Stimulated activated CD4-positive, alpha-beta T cell treated with anti-CD3 and anti-CD28 coated beads, Interleukin-12 subunit alpha, Interleukin-12 subunit beta, amount 100 ng/mL, for 24 hours (primary cell): Measurements from ENCODE around the gene HPSE2.
"Not testable (repeated sequence)": the region's sequence is repeated elsewhere in the genome, so short reads cannot be mapped to it uniquely, and the experiment has no call there.

Experiments used
- DNase-seq, 2 experiments: peaks; one replicate each; pipeline ENCODE4 v3.0.0-alpha.2; 2020; ENCODE audit warnings: low read depth in 2 of 2

The HPSE2 gene

DNA sequence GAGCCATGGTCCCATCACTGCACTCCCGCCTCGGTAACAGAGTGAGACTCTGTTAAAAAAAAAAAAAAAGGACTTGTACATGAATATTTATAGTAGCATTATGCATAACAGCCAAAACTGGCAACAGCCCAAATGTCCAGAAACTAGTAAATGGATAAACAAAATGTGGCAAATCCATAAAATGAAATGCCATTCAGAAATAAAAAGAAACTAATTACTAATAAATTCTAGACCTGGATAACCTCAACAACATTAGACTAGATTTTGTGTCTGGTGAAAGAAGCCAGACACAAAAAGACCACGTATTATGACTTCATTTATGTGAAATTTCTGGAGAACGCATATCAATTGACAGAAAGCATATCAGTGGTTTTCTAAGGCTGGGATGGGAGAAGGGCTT is 74.5 kb downstream of the HPSE2 start:
- no peak for DNase-seq

DNA sequence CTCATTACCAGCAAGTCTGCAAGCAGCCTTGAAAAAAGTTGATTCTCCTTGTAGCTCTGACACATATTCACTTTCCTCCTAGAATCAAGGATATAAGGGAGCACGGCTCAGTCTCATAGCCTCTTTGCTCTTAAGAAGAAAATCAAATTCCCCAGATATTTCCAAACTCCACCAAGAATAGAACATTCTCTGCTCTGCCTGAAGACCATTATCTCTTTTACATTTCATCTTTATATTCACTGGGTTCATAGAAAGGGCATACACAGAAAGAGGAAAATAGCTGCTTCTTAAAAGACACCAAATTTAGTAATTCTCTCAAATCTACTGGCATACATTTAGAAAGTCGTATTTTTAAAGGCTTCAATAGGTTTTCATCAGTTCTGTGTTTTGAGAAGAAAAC is 92.0 kb downstream of the HPSE2 start:
- no peak for DNase-seq

DNA sequence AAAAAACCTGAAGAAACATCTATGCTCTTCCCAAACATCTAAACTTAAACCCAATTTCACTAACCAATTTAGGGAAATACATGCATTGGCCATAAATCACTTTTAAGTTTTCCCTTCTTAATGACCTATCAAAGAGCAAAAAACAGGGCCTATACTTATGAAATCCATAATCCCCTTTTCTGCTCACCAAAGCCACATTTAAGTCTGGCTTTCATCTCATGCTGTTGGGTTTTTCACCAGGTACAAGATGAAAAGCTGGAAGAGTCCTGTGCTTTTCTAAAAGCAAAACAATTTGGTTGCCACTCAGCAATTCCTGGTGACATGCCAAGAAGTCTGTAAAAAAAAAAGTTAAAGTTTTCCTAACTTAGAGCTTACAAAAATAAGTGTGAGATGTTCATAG is 92.6 kb downstream of the HPSE2 start:
- DNase-seq: no peak

DNA sequence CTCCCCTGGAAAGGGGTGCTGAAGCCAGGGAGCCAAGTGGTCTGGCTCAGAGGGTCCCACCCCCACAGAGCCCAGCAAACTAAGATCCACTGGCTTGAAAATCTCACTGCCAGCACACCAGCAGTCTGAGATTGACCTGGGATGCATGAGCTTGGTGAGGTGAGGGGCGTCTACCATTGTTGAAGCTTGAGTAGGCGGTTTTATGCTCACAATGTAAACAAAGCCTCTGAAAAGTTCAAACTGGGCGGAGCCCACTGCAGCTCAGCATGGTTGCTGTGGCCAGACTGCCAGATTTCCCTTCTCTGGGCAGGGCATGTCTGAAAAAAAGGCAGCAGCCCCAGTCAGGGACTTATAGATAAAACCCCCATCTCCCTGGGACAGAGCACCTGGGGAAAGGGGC is 102.8 kb downstream of the HPSE2 start:
- not testable (repeated sequence) for DNase-seq

DNA sequence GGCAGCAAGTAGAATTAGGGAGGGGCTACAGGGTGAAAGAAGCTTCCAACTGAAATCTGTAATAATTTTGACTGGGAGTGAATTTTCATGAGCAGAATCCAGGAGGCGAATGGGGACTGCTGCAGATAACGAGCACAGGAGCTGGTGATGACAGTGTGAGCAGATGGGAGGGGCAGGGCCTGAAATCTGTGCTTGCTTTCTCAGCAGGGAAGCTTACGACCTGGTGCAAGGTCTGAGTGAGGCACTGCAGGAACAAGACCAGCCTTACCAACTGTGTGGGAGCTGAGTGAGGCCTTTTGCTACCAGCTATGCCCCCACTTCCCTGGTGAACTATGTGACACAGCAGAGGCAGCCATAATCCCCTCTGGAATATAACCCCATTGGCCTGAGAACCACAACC is 109.8 kb downstream of the HPSE2 start:
- DNase-seq: no peak

DNA sequence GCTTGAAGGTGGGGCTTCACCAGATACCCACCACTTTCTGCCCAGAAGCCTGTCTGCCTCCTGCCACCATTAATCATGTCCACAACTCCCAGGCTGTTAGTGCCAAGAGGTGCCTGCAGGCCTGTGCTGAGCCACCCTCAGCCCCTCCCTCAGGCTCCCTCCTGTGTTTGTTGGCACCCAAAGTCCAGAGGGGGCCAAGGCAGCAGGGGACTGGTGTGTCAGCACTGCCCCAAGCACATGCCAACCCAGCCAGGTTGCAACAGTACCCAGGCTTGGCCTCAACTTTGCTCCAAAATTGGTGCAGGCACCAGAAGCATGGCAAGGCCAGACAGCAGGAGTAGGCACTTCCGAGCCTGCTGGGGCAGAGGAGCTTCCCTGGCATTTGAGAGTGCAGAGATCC is 111.3 kb downstream of the HPSE2 start:
- DNase-seq: no peak

DNA sequence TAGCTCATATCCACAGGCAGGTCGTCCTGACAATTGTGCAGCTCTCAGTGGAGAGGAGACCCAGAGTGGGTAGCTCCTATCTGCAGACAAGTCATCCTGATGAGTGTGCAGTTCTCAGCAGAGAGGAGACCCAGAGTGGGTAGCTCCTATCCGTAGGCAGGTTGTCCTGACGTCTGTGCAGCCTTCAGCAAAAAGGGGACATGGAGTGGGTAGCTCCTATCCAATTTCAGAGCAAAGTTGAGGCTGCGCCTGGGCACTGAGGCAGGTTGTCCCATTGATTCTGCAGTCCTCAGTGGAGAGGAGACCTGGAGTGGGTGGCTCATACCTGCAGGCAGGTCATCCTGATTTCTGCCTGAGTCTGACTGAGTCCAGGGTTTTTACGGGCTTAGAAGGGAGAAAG is 111.8 kb downstream of the HPSE2 start:
- DNase-seq: no peak

DNA sequence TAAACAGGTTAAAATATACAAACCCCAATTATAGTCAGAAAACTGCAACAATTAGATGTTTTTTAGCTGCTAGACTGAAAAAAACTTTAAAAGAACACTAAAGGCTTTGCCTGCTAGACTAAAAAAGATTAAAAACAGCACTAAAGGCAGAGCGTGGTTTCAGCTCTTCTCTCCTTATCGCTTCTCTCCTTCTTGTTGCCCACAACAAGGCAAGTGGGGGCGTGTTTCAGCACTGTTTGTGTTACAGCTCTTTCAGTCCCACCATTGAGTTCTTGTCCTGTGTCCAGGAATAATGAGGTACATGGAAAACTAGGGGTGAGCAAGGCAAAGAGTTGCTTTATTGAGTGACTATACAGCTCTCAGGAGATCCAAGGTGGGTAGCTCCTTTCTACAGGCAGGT is 112.3 kb downstream of the HPSE2 start:
- no peak for DNase-seq

DNA sequence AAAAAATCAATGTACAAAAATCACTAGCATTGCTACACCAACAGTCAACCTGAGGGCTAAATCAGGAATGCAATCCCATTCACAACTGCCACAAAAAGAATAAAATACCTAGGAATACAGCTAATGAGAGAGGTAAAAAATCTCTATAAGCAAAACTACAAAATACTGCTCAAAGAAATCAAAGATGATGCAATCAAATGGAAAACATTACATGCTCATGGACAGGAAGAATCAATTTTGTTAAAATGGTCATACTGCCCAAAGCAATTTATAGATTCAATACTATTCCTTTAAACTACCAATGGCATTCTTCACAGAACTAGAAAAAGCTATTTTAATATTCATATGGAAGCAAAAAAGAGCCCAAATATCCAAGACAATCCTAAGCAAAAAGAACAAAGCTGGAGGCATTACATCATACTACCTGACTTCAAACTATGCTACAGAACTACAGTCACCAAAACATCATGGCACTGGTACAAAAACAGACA is 116.3 kb downstream of the HPSE2 start:
- no peak for DNase-seq

DNA sequence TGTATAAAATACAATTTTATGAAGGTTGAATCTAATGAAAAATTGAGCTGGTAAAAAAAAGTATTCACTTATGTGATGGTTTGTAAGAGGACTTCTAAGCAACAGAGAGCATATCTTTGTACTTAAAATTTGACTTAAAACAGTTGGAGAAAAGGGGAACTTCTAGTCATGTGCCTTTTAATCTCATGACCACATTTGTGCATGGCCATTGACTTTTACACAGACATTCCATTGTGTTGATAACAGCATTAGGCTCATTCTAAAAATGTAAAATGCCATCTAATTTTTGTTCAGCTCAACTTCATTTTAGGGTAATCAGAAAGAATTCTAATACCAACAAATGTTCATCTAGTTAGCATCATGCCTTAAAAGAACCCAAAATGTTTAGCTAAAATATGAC is 119.9 kb downstream of the HPSE2 start:
- no peak for DNase-seq

DNA sequence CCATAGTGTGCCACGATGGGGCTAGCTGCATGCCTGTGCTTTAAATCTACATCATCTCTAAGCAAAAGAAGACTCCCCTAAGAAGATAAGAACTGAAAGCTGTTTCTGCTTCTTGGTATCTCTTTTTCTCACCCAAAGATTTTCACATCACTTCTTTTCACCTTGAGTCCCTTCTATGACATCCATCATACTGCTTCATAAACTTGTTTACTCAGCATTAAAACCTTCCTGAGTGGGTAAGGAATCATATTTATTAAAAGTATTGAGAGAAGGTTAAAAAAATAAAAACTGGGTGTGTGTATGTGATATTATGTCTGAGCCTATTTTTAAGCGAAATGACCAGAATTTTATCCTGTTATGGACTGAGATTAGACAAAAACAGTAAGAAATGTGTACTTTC is 150.3 kb downstream of the HPSE2 start:
- DNase-seq: no peak

DNA sequence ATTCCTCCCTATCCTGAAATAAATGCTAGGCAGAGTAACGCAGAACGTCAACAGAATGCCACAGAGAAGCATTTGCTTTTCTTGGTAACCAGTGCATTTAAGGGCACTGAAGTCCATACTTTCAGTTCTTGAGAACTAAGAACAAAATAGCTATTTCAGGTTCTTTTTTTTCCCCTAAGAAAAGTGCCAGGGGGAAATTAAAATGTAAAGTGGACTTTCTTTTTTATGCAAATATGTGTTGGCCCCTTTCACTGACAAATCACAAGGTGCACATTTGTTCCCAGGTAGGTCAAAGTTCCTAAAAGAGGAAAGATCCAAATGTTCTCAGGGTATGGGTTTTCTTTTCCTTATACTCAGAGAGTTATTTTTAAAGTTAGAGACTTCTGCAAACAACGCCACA is 151.5 kb downstream of the HPSE2 start:
- DNase-seq: no peak

DNA sequence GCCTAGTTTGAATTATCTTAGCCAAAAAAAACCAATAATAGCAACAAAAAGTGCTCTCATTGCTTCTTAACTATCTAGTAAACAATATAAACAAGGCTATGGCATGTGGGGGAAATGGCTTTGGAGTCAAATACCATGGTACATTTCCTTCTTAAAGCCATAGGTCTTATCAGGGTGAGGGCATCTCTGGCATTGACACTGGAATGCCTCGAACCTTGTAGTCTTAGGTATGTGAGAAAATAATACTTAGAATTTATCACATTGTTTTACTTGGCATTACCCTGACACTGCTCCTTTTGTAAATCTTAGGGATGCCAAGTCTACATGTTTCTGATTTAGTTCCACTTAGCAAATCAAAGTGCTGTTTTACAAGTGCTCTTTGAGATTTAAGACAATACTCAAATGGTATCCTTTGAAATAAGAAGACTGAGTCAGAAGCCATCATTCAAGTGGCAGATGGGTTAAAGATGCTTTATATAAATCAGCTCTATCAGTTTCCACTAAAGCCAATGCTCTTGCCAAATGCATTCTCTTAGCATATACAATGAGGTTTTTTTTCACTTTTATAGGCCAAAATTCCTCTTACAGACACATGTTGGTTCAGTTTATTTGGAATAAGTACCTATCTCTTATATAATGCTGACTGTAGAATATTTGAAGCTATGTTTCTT is 155.2 kb downstream of the HPSE2 start:
- no peak for DNase-seq

DNA sequence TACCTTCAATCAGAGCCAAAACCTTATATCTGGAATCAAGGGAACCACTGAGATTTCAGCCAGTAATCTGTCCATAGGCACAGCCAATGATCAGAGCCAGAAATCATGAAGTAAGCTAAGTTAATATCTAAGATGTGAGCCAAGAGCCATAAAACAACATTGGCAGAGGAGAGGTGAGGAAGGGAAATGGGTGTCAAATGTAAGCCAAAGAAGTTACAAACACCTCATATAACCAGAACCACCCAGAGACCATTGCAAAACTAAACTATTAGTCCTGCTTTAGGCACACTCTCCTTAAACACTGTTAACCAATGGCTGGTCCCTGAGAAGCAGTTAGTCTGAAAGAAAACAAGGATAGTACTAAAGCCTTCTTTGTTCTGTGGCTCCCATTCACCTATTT is 173.1 kb downstream of the HPSE2 start:
- DNase-seq: no peak

DNA sequence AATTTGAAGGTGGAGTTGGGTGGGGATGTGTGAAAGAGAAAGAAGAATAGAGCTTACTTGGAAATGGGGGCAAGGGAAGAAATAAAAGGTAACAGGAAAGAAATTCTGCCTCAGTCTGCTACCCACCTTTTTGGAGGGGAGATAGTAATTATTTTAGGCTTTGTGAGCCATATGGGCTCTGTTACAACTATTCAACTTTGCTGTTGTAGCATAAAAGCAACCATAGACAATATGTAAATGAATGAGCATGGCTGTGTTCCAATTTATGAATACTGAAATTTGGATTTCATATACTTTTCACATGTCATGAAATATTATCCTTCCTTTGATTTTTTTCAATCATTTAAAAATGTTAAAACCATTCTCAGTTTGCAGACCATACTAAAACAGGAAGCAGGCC is 176.9 kb downstream of the HPSE2 start:
- no peak for DNase-seq

DNA sequence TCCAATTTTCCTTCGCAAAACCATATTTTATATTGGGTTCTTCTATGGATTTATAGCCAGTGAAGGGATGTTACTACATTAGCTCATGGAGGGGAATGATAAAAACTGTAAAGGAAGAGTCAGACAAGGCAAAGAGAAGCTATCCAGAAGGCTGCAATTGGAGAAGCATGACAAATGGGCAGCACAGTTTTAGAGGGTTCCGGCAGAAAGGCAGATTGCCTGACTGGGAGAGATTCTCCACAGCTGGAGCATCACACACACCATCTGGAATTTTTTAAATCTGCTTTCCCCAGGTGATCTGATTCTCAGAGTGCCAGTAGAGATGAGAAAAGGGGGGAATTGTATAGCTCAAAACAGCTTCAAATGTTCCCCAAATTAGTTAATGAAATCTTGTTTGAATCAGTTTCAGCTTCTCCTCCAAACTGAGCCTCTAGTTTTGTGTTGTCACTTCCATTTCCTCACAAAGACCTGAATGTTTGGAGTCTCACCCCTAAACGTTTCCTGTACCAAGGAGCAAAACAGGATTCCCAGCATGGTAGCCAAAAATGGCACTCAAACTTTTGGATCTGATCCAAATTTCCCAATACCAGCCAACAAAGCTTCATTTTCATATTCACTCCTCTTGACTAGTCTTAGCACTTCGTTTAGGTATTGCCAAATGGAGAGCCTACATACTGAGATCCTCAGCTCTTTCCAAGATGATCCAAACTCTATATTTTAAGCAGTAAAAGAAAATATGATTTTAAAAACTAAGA is 177.5 kb downstream of the HPSE2 start:
- DNase-seq: no peak

DNA sequence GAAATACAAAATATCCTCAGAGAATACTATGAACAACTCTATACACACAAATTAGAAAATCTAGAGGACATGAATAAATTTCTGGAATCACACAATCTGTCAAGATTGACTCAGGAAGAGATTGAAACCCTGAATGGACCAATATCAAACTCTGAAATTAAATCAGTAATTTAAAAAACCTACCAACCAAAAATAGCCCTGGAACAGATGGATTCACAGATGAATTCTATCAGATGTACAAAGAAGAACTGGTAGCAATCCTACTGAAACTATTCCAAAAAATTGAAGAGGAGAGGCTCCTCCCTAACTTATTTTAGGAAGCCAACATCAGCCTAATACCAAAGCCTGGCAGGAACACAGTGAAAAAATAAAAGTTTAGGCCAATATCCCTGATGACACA is 190.0 kb downstream of the HPSE2 start:
- DNase-seq: no peak

DNA sequence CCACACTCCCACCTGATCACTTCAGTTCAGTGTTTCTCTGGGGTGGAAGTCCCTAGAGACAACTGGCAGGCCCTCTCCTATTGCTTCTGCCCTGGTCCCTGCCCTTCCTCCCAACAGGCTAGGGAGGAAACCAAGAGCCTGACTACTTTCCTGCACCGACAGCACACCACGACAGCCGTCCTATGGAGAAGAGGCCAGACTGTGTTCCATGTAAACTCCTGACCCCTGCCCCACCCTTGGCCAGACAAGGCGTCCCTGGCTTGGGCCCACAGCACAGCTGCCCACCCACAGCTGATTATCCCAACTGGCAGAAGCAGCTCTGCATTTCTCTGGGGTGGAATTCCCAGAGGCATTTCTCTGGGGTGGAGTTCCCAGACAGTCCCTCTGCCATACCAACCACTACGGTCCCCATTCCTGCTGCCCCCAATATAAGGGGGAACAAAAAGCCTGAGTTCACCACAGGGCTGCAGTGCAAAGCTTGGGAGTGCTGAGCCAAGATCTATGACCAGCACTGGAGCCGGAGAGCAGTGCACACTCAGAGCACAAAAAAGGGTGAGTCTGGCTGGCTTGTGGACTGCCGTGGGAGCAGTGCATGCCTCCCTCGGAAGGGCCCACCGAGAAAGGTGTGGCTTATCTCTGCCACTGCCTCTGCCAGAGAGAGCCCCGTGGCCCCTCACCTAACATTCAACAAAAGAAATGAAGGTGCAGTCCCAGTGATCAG is 193.4 kb downstream of the HPSE2 start:
- no peak for DNase-seq

DNA sequence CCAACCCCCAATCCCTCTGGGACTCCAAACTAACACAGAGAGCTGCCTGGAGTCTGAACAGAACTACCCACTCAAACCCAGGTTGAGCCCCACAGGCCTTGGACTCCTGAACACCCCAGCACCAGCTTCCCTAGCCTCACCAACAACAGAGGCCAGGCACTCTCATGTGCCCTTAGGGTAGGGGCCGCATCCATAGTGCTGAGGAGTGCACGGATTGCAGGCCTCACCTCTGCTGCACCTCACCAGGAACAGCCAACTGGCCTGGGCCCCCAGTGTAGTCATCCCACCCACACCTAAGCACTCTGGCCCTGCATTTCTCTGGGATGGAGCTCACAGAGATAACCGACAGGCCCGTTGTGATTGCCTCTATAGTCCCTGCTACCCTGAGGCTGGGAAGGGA is 194.2 kb downstream of the HPSE2 start:
- DNase-seq: no peak

DNA sequence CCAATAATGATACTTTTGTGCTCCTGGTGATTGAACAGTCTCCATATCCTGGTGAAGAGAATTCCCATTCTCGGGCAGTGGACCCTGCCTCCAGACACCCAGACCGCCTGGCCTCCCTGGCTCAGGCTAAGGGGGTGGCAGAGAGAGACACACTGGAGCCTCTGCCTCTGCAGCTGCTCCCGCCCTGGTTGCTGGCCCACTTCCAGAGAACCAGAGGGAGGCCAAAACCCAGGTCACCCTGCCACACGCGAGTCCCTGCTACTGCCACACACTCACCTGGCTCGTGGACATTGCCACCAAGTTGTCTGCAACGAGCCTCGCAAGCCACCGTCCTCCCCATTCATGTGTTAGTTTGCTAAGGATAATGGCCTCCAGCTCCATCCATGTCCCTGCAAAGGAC is 221.8 kb downstream of the HPSE2 start:
- no peak for DNase-seq

DNA sequence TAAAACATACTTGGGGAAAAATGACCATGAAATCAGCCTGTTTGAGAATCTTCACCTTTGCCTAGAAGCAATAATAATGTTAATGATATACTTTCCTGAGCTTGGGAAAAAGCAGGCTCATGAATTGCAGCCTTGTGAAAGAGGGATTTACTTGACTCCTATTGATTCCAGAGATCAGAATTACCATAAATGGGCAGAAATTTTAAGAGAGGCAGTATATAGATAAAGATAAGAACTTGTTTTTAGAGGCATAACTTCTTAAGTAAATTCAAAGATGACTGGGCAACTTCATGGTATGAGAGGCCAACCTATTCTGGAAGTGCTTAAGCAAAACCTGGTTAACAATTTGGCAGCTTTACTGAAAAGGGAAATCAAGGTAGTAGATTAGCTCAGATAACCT is 225.4 kb downstream of the HPSE2 start:
- DNase-seq: no peak

DNA sequence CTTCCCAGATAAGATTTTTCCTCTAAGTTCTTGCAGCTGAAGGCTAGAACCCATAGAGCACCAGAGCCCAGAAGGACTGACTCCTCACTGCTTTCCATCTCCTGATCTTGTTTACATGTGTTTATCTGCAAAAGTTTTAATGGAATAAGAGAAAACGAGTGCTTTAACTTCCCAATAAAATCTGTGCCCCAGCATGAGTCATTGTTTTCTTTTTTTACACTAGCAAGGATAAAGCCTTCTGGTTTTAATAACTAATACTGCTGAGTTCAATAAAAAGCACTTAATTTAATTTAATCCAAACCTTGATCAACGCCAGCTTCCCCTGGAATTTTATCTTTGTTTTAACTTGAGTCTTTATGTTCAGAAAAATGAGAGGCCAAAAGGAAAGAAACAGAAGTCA is 227.6 kb downstream of the HPSE2 start:
- DNase-seq: no peak

DNA sequence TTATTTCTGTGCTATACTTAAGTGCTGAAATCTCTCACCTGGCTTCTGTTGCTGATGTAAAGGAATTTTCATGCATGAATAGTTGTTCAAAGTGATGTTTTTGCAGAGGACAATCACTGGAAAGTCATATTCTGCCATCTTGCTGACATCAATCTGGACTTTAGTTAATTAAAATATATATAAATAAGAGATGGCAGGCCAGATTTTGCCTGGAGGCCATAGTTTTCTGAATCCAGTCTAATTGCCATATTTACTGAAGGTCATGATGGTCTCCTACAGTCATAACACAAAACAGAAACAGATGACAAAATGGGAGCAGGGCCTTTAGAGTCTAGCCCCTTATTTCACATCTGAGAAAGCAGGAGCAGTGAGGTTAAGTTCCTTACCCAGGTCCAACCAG is 228.2 kb downstream of the HPSE2 start:
- no peak for DNase-seq
